HG02571 (cell line): ENCODE measurements around the gene EBLN1.
"Not testable (repeated sequence)": the region's sequence is repeated elsewhere in the genome, so short reads cannot be mapped to it uniquely, and the experiment has no call there.

Source experiments
- ATAC-seq: cut with Tn5 transposase; IDR thresholded peaks from one replicate; pipeline ENCODE4 v1.9.1; 2021; ENCODE audit warnings: mild to moderate bottlenecking, moderate library complexity; ENCODE audit not compliant: unreplicated experiment

The EBLN1 gene

GRCh38 chr10:22228943-22229801 lies 11.4 kb upstream of the EBLN1 start:
- peak; percentile 85 for ATAC-seq

DNA sequence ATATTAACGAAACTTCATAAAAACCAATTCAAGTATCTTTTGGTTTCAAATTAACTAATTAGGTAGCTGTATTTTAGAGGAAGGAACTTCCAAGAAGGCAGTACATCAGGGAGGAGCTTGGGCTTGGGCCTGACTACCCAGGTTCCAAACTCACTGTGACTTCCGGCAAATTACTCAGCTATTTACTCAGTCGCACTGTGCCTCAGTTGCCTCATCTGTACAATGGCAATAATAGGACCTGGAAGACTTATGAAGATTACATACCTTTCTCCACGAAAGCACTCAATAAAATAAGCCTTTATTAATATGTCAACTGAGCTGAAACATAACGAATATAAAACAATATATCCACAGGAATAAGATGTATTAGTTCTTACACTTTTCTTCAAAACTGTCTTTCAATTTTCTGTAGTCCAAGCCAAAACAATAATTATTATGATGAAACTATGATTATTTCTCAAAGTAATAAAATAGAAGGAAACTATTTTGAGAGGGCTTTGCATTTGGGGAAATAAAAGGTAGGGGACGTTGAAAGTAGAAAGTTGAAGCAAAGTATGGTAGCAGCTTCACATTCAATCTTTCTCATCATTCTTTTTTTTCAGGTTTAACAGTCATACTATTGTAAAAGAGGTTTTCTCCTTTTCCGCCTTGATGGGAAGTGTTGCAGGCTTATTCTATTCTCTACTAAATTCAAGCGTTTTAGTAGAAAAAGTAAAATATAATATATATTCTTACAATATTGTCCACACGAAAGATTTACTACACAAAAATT lies 10.5 kb upstream of the EBLN1 start:
- ATAC-seq: no peak

DNA sequence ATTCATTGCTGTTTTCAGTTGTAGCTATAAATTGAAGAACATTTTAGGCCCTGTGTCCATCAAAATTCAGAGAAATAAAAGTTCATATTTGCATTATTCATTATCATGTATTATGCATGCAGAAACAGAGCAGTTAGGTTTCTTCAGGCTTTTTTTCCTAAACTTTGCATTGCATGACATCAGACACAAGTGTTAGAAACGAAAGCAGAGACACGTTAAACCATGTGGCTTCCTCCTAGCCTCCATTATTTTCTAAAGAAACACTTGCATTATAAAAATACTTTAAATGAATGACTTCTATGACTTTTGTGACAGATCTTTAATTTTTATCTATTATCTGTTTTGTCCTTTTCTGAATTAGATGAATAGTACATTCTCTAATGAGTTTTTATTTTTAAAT lies 8.8 kb upstream of the EBLN1 start:
- no peak for ATAC-seq

DNA sequence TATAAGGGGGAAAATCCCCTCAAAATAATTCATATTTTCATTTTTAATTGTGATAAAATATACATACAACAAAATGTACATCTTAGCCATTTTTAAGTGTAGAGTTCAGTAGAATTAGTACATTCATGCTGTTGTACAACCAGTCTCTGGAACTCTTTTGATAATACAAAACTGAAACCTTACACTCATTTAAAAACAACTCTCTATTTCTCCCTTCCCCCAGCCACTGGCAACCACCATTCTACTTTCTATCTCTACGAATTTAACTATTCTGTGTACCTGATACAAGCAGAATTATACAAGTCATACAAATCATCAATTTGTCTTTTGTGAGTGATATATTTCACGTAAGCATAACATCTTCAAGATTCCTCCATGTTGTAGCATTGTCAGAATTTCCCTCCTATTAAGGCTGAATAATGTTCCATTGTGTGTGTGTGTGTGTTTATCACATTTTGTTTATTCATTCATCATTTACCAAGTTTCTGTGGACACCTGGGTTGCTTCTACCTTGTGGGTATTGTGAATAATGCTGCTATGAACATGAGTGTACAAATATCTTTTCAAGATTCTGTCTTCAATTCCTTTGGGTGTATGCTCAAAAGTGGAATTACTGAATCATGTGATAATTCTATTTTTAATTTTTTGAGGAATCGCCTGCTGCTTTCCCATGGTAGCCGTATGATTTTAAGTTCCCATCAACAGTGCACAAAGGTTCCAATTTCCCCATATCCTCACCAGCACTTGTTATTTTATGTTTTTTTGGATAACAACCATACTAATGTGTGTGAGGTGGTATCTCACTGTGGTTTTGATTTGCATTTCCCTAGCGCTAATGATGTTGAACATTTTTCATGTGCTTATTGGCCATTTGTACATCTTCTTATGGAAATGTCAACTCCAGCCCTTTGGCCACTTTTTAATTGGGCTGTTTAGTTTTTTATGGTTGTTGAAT lies 4.7 kb upstream of the EBLN1 start:
- no peak for ATAC-seq

GRCh38 chr10:22219308-22219707 lies 1.5 kb upstream of the EBLN1 start:
- ATAC-seq: no peak

GRCh38 chr10:22218448-22218847 lies 633 bp upstream of the EBLN1 start:
- no peak for ATAC-seq

DNA sequence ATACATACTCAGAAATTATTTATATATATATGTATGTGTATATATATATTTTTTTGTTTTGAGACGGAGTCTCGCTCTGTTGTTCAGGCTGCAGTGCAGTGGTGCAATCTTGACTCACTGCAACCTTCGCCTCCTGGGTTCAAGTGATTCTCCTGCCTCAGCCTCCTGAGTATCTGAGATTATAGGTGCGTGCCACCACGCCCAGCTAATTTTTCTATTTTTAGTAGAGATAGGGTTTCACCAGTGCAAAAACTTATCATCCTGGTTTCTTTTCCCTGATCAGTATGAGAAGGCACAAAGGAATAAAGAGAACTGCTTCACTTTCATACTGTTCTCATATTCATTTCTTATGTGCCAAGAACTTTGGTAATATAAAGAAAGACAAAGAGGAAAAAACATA lies 731 bp downstream of the EBLN1 start:
- ATAC-seq: not testable (repeated sequence)

DNA sequence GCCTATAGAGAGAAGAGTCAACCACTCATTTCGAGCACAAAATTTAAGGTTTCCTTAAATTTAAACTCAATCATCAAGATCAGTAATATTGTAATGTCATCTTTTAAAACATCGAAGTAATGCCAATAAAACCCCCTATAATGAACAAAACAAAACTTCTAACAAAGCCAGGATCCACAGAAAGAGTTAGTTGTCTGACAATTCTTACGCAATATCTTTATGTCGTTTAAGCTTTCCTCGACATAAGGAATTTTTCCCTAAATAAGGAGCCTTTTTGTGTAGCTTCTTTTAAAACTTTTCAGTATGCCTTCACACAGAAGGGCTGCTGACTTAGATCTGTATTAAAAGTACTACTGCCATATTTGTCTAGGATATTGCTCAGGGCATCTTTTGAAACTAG lies 7.5 kb downstream of the EBLN1 start:
- no peak for ATAC-seq

DNA sequence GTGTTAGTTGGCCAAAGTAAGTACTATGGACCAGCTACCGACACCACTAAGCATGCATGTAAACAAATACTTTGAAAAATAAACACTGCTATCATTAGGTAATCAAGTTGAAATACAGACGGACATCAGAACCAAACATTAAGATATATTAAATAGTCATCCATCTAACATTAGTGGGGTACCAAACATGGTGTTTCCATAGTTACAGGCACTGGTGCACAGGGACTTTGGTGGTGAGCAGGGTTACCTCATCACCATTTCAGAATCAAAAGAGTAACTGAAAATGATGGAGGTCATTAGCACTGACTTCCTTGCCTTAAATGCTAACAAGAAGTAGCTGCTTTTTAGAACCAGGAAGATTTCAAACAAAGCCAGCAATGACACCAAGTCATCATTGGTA lies 23.9 kb downstream of the EBLN1 start:
- no peak for ATAC-seq

GRCh38 chr10:22185586-22185985 lies 32.2 kb downstream of the EBLN1 start:
- no peak for ATAC-seq

DNA sequence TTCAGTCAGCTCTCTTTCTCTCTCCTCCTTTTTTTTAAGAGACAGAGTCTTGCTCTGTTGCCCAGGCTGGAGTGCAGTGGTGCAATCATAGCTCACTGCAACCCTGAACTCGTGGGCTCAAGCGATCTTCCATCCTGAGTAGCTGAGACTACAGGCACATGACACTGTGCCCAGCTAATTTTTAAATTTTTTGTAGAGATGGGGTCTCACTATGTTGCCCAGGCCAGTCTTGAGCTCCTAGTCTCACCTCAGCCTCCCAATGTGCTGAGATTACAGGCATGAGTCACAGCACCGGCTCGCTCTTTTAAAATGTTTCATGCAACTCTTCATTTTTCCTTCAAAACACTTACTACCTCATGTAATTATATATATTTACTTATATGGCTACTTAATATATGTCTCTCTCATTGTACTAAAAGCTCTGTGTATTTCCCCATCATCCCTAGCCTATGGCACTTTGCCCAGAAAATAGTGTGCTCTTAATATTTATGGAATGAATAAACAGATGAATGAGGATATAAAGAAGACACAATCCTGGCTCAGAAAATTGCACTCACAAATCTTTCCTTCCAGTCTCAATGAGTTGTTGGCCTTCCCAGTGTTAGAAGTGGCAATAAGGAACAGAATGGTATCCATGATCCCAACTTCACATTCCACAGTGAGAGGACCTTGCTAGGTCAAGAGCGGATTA lies 33.9 kb downstream of the EBLN1 start:
- no peak for ATAC-seq

DNA sequence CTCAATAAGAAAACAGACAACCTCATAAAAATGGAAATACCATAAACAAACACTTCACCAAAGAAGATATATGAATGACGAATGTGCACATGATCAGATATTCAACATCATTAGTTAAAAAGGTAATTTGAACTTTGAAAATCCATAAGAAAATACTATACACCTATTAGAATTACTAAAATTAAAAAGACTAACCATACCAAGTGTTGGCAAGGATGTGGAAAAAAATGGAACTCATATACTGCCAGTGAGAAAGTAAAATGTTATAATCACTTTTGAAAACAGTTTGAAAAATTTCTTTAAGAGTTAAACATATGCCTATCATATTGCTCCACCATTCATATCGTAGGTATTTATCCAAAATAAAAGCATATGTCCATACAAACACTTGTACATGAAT lies 37.1 kb downstream of the EBLN1 start:
- no peak for ATAC-seq

- ATAC-seq: no peak
Observed at GRCh38 chr10:22174442-22174841, 43.4 kb downstream of the EBLN1 start.

DNA sequence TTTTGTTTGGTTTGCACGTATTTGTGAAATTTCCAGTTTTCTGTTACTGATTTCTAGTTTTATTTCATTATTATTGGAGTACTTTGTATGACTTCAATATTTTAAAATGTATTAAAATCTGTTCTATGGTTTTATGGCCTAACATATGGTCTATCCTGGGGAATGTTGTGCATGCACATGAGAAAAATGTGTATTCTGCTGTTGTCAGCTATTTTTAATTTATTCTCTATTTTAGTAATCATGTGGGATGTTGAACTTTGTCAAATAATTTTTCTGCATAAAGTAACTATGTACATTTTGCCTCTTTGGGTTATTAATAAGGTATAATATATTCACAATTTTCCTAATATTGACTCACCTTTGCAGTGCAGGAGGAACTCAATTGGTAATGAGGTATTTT lies 46.7 kb downstream of the EBLN1 start:
- ATAC-seq: no peak

DNA sequence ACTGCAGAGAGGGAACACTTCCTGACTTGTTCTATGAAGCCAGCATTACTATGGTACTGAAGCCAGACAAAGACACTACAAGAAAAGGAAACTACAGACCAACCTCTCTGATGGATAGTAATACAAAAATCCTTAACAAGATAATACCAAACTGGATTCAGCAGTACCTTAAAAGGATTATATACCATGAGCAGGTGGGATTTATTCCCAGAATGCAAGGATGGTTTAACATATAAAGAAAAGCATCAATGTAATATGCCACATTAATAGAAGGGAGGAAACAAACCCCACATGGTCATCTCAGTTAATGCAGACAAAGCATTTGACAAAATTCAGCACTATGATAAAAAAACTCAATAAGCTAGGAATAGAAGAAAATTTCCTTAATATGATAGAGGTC lies 47.2 kb downstream of the EBLN1 start:
- no peak for ATAC-seq

GRCh38 chr10:22159979-22160378 lies 57.8 kb downstream of the EBLN1 start:
- ATAC-seq: no peak

DNA sequence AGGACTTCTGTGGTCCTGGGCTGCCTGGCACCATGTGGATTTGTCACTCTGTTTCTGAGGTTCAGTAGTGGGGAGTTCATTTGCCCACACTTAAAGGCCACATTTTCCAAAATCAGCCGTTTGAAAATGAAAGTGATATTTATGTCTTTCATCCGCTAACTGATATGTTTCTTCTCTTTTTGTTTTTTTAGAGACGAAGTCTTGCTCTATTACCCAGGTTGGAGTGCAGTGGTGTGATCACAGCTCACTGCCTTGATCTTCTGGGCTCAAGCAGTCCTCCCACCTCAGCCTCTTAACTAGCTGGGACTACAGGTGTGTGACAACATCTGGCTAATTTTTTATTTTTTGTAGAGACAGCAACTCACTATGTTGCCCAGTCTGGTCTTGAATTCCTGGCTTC lies 58.6 kb downstream of the EBLN1 start:
- ATAC-seq: no peak
